ENCODE measurements around the gene SLC35E1.
"Not testable (repeated sequence)": the region's sequence is repeated elsewhere in the genome, so short reads cannot be mapped to it uniquely, and the experiment has no call there.

SLC35E1 gene

DNA sequence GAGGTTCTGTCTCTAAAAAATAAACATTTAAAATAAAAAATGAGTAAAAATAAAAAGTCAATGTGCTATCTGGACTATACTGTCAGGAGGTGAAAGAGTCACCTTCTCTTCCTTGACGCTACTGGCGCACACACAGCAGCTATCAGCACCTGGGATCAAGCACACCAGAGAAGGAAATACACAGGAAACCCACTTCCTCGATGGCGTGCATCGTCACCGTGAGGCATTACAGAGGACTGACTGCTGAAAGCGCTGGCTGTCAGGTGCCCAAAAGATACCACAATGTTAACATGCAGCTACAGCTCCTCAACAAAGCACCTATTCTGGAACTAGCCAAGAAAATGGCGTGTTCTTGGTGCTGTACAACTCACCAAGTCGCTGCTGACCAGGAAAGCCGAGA, 6.1 kb downstream of the SLC35E1 start:
- intact Hi-C loops (cut with DNase I) = no loop called here
- DNase-seq = no peak

DNA sequence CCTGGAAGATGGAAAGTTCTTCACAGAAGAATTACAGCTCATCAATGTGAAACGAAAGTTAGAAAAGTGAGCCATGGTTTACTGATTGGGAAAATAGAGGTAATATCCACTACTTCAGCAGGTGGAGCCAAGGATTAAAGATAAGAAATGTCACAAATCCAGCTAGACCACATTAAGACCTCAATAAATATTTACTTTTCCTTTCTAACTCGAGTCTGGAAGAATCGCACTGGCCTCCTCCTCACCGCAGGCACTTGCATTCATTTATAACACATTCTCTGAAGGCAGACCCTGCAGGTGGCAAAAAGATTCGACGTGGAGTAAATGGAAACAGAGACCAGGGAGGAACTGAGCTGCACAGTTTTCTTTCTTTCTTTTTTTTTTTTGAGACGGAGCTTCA, 7.4 kb downstream of the SLC35E1 start:
- intact Hi-C loops (cut with DNase I) = no loop called here
- no peak for DNase-seq

DNA sequence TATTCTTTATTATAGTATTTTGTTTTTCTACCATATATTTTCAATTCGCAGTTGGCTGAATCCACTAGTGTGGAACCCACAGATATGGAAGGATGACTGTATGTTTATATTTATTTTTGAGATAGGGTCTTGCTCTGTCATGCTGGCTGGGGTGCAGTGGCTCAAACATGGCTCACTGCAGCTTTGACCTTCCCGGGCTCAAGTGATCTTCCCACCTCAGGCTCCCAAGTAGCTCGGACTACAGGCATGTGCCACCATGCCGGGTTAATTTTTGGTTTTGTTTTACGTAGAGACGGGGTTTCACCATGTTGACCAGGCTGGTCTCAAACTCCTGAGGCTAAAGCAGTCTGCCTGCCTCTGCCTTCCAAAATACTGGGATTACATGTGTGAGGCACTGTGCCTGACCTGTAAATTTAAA, 9.6 kb downstream of the SLC35E1 start:
- no peak for DNase-seq
- intact Hi-C loops (cut with DNase I) = no loop called here

DNA sequence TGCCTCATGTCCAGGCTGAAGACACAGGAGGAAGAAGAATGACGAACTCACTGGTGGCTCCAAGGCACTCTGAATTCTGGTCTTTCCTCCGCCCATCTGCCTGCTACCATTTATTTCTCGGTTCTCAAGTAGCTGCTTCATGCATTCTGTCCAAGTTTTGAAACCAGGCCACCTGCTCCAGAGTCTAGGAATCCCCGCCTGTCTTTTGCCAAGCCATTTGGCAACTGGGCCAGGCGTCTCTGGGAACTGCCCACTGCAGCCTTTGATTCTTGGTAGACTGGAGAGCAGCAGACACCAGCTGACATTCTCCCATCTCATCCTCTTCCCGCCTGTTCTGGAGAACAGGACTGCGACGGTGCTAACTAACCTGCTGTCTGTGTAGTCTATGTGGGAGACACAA, 10.8 kb downstream of the SLC35E1 start:
- peak in 10 of 42 donors; percentile 23 to 61 (median 41) for DNase-seq
- intact Hi-C loops (cut with DNase I) = no loop called here

DNA sequence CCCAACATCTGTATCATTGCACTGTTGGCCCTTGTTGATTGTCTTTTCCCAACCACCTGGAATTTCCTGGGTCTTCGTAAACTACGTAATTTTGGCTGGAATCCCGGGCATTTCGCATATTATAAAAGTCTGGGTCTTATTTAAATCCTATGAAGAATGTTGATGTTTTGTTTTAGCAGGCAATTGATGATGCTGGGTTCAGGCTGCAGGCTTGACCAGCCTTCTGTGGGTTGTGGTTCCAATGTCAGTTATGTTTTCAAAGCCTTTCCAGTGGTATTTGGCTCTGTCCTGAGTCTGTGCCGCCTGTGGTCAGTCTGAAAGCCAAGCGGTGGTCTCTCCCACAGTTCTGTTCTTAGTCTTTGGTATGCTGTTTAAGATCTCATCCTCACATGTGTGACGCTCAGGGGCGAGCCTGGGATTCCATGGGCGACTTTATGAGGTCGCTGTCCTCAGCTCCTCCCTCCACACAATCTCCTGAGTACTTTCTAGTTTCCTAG, 12.4 kb downstream of the SLC35E1 start:
- intact Hi-C loops (cut with DNase I) = no loop called here

DNA sequence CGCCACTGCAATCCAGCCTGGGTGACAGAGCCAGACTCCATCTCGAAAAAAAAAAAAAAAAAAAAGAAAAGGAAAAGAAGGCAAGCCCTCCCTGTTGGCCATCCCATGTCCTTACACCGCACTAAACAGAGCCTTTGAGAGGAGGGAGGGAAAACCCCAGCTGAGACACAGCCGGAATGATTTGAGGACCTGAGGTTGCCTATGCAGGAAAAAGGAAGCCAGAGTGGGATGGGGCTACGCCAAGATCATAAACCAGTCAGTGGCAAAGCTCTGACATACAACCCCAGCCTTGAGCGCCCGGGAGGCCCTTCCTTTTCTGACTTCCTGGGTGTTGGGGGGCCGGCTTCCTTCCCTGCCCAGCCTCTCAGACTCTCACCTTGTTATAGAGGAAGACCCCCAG, 17.4 kb downstream of the SLC35E1 start:
- no peak for DNase-seq
- intact Hi-C loops (cut with DNase I) = no loop called here

More for the DNA sequence above, 12.4 kb downstream of the SLC35E1 start:
- no peak for DNase-seq

DNA sequence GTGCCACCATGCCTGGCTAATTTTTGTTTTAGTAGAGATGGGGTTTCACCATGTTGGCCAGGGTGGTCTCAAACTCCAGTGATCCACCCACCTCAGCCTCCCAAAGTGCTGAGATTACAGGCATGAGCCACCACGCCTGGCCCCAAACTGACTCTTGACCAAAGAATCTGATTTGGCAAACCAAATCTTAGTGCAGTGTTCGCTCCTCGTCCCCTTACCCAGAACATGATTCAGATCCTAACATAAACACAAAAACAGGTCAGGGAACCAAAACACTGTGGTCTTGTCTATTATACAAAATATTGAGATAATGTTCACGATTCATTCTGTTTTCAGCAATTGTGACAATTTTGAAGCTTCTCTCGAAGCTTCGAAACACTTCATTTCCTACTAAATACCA, 20.3 kb downstream of the SLC35E1 start:
- intact Hi-C loops (cut with DNase I); DNase-seq: not testable (repeated sequence)

DNA sequence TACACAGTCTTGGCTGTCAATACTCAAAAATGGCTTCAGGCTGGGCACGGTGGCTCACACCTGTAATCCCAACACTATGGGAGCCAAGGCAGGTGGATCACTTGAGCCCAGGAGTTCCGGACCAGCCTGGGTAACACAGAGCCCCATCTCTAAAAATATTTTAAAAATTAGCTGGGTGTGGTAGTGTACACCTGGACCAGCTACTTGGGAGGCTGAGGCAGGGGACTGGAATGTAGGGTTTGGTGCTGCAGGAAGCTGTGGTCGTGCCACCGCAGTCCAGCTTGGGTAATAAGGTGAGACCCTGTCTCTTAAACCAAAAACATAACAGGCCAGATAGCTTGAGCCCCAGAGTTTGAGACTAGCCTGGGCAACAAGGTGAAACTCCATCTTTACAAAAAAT, 23.3 kb downstream of the SLC35E1 start:
- intact Hi-C loops (cut with DNase I) = no loop called here
- no peak for DNase-seq

DNA sequence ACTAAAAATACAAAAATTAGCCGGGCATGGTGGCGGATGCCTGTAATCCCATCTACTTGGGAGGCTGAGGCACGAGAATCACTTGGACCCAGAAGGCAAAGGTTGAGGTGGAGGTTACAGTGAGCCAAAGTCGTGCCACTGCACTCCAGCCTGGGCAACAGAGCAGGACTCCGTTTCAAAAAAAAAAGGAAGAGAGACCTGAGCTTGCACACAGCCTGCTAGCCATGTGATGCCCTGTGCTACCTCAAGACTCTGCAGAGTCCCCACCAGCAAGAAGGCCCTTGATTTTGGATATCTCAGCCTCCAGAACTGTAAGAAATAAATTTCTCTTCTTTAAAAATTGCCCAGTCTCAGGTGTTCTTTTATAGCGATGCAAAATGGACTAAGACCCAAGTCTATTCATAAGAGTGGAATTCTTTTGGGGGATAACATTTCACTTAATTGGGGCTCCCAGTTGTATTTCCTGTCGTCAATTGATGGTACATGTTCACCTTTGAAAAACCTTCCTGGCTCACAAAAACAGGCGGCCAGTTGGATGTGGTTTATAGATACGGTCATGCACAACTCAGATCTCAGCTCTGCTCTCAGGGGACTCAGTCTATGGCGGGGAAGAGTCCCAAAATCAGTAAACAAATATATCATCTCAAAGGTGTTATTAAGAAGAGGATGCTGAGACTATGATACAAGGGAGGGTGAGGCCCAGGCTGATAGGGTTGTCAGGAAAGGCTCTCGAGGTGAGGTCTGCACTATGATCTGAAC, 27.6 kb downstream of the SLC35E1 start:
- intact Hi-C loops (cut with DNase I) = loop anchor here (5.0 kb wide), 1 partner anchor 72 kb away; the partner anchor contains the start of gene EPS15L1
- DNase-seq = no peak

DNA sequence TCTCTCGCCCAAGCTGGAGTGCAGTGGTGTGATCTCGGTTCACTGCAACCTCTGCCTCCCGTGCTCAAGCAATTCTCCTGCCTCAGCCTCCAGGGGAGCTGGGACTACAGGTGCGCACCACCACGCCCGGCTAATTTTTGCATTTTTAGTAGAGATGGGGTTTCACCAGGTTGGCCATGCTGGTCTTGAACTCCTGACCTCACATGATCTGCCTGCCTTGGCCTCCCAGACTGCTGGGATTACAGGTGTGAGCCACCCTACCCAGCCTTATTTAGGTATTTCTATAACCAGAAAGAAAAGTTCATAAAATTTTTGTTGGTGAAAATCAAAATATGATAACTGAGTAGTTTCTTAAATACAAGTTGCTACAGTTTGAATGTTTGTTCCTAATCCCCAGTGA, 28.5 kb downstream of the SLC35E1 start:
- DNase-seq = not testable (repeated sequence)
- intact Hi-C loops (cut with DNase I) = loop anchor here (2.0 to 5.0 kb wide), 2 partner anchors 29 to 71 kb away; partner anchors contain the start of genes EPS15L1 and SLC35E1

DNA sequence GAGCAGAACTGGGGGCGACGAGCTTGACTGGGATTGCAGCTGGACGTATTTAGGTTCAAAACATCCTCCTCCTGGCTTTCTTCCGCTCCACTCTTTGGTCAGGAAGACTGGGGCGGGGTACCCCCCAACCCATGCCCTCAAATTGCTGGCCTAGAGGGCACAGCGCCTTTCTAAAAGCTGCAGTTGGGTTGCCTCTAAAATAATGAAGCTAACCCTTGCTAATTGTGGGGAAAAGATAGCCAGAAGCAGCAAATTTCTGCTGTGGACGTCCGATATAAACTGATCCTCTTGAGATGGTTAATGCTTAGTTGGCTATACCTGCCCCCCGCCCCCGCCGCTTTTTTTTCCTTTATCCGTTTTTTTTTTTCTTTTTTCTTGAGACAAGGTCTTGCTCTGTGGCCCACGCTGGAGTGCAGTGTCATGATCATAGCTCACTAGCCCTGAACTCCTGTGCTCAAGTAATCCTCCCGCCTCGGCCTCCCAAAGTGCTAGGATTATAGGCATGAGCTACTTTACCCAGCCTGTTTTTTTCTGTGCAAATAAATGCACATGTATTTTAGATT, 29.2 kb downstream of the SLC35E1 start:
- no peak for DNase-seq
- intact Hi-C loops (cut with DNase I) = loop anchor here (2.0 to 5.0 kb wide), 2 partner anchors 30 to 71 kb away; partner anchors contain the start of genes EPS15L1 and SLC35E1

DNA sequence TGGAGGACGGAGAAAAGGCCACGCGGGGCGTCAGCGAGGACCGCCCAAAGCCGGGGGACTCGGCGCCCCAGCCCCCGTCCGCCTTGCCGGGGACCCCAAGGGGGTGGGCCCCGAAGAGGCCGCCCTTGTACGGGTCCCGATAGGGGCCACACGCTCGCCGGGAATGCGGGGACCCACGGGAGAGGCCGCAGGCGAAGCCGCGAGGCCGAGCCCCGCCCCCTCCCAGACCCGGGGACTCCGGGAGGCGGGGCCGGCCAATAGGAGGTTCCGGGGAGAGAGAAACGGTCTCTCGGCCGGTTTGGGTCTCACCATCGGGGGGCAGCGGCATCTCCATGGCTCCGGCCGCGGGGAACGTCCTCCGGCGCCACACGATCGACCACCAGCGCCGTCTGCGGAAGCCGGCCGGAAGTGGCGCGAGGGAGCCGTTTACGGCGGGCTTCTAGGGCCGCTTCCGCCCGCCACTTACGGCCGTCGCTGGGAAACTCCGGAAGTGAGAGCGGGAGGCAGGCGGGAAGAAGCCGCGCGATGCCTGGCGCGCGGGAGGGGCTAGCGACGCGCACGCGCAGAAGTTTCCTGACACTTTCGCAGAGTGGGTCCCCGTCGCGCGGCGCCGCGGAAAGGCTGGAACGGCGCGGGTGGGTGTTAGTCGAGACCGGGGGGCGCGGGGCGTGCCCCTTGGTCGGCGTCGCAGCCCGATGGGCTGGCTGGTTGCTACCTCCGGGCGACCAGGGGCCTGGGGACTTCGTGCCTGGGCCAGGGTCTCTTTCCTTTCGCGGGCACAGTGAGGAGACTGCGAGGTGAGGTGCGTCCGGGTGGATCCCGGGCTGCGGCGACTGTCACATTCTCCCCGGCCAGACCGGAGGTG, 29.9 kb downstream of the SLC35E1 start, which contains the start of gene CHERP:
Gene CHERP, minus strand, starts transcription at position 393 of the 865 bp plus-strand sequence. Its CDS starts 59 bp downstream, at position 334.
- intact Hi-C loops (cut with DNase I) = loop anchor here (2.0 to 5.0 kb wide), 2 partner anchors 31 to 70 kb away; partner anchors contain the start of genes EPS15L1 and SLC35E1
- peak; percentile 82 to 97 (median 95) for DNase-seq

DNA sequence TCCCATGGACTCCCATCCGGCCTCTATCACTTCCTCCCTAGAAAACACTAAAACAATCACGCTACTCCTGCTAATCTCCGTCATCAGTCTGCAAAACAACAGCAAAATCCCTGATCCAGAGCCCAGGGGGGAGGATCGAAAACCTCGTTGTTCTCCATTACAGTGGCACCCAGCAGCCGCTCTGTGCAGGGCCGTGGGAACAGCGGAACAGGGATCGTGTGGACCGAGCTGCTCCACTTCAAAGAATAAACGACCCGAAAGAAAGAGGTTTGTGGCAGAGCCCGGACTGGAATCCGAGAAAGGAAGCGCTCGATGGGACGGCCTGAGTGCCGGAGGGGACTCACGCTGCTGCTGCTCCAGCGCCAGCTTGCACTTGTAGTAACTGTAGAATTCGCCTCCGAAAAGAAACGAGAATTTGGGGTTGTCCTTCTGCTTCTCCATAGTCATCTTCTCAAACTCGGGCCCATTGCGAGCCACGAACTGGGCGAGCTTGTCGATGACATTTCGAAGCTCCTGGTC, 30.6 kb downstream of the SLC35E1 start:
- DNase-seq = peak in 2 of 42 donors; percentile 13 to 17
- intact Hi-C loops (cut with DNase I) = loop anchor here (2.0 to 5.0 kb wide), 2 partner anchors 31 to 69 kb away; partner anchors contain the start of genes EPS15L1 and SLC35E1

DNA sequence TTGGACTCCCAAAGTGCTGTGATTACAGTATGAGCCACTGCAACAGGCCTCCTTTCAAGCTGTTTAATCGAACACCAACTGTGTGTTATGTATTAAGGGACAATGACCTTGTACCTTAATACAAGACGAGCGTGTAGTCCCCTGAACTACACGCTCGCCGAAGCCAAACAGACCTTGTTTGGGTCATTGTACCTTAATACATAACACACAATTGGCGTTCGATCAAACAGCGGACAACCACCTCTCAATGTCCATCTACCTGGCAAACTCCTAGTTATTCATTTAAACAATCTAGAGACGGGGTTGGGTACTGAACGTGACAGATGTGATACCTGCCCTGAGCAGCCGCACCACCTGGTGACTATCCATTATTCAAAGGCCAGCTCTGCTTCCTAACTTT, 31.3 kb downstream of the SLC35E1 start:
- intact Hi-C loops (cut with DNase I) = loop anchor here (5.0 kb wide), 1 partner anchor 69 kb away; the partner anchor contains the start of gene EPS15L1
- DNase-seq = no peak

DNA sequence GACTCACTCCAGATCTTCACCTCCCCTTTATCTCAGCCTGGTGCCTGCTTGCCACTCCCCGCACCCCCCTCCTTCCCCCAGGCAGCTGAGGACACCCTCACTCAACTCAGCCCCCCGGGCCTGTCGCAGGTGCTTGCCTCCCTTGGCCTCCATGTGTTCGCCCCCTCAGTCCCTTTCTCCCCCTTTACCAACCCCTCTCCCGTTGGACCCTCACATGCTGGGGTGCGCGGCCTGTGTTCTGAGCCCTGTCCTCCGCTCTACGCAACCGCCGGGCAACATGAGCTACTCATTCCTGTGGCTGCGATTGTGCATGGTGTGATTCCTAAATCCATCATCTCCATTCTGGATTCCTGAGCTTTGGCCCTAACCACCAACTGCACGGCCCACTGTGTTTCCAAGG, 35.1 kb downstream of the SLC35E1 start:
- DNase-seq = no peak
- intact Hi-C loops (cut with DNase I) = no loop called here

DNA sequence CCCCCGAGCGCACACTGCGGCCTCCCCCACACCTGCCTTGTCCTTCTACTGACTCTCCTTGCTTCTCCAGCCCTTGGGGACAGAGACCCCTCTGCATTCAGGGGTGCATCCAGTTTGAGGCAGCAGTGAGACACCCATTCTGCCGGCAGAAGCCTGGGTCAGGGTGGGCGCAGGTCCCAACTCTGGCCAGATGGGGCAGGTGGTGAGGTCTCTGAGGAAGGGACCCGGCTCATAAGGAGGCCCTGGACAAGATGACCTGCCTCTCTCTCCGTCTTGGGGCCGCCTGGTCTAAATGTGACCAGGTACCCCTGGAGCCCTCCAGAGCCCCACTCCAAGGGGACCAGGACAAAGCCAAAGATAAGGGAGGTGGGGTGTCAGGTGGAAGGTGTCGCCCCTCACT, 36.1 kb downstream of the SLC35E1 start:
- DNase-seq = no peak
- intact Hi-C loops (cut with DNase I) = no loop called here

DNA sequence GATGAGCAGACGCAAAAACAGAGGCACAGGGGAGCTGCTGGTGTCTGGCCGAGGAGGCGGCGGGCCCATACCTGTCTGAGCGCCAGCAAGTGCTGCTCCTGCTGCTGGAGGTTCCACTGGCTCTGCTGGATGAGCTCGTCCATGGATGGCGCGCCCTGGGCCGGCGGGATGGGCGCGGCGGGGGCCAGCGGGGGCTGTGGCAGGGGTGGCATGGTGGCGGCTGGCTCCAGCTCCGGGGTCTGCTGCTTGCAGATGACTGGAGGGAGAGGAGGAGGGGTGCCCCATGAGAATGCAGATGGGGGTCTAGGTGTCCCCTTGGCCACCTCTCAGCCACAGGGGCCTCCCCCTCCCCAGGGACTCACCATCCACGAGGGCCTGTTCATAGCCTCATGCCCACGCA, 36.8 kb downstream of the SLC35E1 start:
- intact Hi-C loops (cut with DNase I) = no loop called here
- no peak for DNase-seq

DNA sequence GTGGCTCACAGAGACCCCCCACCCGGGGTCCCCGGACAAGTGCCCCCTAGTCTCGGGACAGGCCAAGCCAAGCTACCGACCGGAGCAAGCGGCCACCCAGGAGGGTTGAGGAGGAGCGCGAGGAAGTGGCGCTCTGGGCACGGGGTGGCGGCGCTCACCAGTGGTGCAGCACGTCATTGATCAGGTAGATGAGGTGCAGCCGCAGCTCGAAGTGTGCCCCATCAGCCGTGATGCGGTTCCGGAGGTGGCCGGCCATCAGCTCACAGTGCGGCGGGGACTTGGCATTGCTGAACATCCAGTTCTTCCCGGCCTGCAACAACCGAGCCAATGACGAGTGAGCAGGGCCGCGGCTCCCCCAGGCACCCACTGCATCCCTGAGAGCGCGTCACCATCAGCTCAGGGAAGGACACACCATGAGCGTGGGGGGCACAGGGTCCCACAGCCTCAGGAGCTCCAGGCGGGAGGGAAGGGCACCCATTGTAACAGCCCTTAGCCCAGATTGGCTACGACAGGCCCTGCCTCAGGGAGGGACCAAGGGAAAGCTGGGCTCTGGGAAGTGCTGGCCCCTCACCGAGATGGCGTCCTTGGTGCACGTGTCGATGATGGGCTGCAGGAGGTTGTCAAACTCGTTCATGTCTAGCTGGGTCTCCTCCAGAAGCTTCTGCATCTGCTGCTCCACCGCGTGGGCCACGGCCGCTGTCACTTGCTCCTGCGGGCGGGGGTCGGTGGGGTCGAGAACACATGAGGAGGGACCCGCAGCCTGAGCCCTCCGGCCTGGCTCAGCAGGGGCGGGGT, 39.6 kb downstream of the SLC35E1 start:
- intact Hi-C loops (cut with DNase I) = no loop called here
- no peak for DNase-seq
